H1 (cell line): ENCODE measurements around the gene PRRG2. TPM values are rescaled to one million over a fixed set of nuclear protein-coding genes. Genes with fewer than 3 reads are reported as not detected.

Source experiments
- CTCF ChIA-PET: fragments of 300-600 bp; sonication (Branson Sonifier 250); formaldehyde crosslinking; loops from one replicate; lab custom pipeline; 2021; ENCODE audit not compliant: partially characterized antibody; lab: Charles Lee
- POLR2A ChIA-PET: fragments of 300-600 bp; sonication (Branson Sonifier 250); formaldehyde crosslinking; loops from one replicate; lab custom pipeline; 2021; ENCODE audit warnings: inconsistent platforms; ENCODE audit not compliant: partially characterized antibody; lab: Charles Lee
- DNase-seq, 2 experiments: peaks; one replicate each; pipeline versions ENCODE4 v3.0.0 to v3.0.0-alpha.2; 2010 to 2022; ENCODE audit warnings: low spot score in 2 of 2, low read depth in 1 of 2, mixed read lengths in 1 of 2
- FAIRE-seq: peaks from 2 replicates; lab custom pipeline; 2011; peaks lifted over from hg19 to GRCh38; lab: Jason Lieb, UNC
- H2AFZ ChIP-seq: 2 replicates; pipeline ENCODE4 v1.8.1; 2012; ENCODE audit warnings: low read length, inconsistent platforms
- H2AK5ac ChIP-seq: 2 replicates; pipeline ENCODE4 v1.6.1; 2013; ENCODE audit warnings: low read depth, low read length
- H2BK120ac ChIP-seq: replicated peaks from 2 replicates; pipeline ENCODE3; 2013; ENCODE audit warnings: low read depth, low read length, inconsistent platforms
- H2BK12ac ChIP-seq: 2 replicates; pipeline ENCODE4 v1.6.1; 2013; ENCODE audit warnings: low read depth, low read length
- H2BK15ac ChIP-seq: 2 replicates; pipeline ENCODE4 v1.6.1; 2013; ENCODE audit warnings: low read length
- H2BK20ac ChIP-seq: 2 replicates; pipeline ENCODE4 v1.6.1; 2013; ENCODE audit warnings: low read length
- H2BK5ac ChIP-seq: 2 replicates; pipeline ENCODE4 v1.6.1; 2013; ENCODE audit warnings: low read depth, low read length
- H3K14ac ChIP-seq: 2 replicates; pipeline ENCODE4 v1.6.1; 2013; ENCODE audit warnings: inconsistent platforms; ENCODE audit not compliant: insufficient read length
- H3K18ac ChIP-seq: 2 replicates; pipeline ENCODE4 v1.6.1; 2013; ENCODE audit warnings: low read length; ENCODE audit errors: extremely low read depth
- H3K23ac ChIP-seq: 2 replicates; pipeline ENCODE4 v1.6.1; 2013; ENCODE audit warnings: inconsistent platforms; ENCODE audit not compliant: insufficient read length
- H3K23me2 ChIP-seq: 2 replicates; pipeline ENCODE4 v1.6.1; 2013; ENCODE audit warnings: low read depth, low read length
- H3K27ac ChIP-seq: 2 replicates; pipeline ENCODE4 v1.6.1; 2011; ENCODE audit warnings: low read depth, low read length, inconsistent platforms
- H3K27me3 ChIP-seq, 4 experiments: replicated peaks in 1 of 4; 1 replicate in 1 of 4; 2 replicates in 3 of 4; pipeline versions ENCODE4 v1.6.1 to v1.8.1; 2011 to 2013; ENCODE audit warnings: low read length in 3 of 4, mild to moderate bottlenecking in 3 of 4, inconsistent platforms in 2 of 4, mixed read lengths in 2 of 4, moderate library complexity in 1 of 4; ENCODE audit not compliant: control insufficient read depth in 3 of 4, insufficient read depth in 3 of 4; ENCODE audit errors: extremely low read depth in 1 of 4
- H3K36me3 ChIP-seq, 4 experiments: 2 replicates each; pipeline versions ENCODE4 v1.6.1 to v1.8.1; 2011 to 2013; ENCODE audit warnings: mild to moderate bottlenecking in 4 of 4, low read length in 3 of 4, moderate library complexity in 2 of 4, control low read depth in 1 of 4, inconsistent platforms in 1 of 4; ENCODE audit not compliant: insufficient read depth in 4 of 4, control insufficient read depth in 2 of 4
- H3K4ac ChIP-seq: replicated peaks from 2 replicates; pipeline ENCODE3; 2013; ENCODE audit warnings: low read length, low read depth, mixed read lengths, inconsistent platforms; ENCODE audit not compliant: insufficient read length
- H3K4me1 ChIP-seq, 4 experiments: replicated peaks in 1 of 4; 1 replicate in 1 of 4; 2 replicates in 3 of 4; pipeline versions ENCODE4 v1.6.1 to v1.8.1; 2011 to 2013; ENCODE audit warnings: low read length in 3 of 4, inconsistent platforms in 2 of 4, mixed read lengths in 1 of 4; ENCODE audit not compliant: insufficient read depth in 4 of 4, control insufficient read depth in 3 of 4
- H3K4me2 ChIP-seq, 2 experiments: 2 replicates each; pipeline versions ENCODE4 v1.6.1 to v1.8.1; 2011 to 2013; ENCODE audit warnings: low read depth in 2 of 2, low read length in 2 of 2, control low read depth in 1 of 2, inconsistent platforms in 1 of 2, mild to moderate bottlenecking in 1 of 2; ENCODE audit not compliant: insufficient read depth in 1 of 2
- H3K4me3 ChIP-seq, 4 experiments: fragments of 200-600, 300-600 bp in 1 of 4; sonication (generic), shearing (Covaris generic), sonication (Bioruptor Twin) in 1 of 4; 2 replicates each; pipeline versions ENCODE4 v1.5.1 to v1.8.1; 2011 to 2016; ENCODE audit warnings: low read length in 4 of 4, low read depth in 3 of 4, control low read depth in 2 of 4, inconsistent platforms in 2 of 4, mild to moderate bottlenecking in 2 of 4, mixed read lengths in 1 of 4, moderate library complexity in 1 of 4; ENCODE audit not compliant: insufficient read depth in 2 of 4; ENCODE audit errors: extremely low read depth in 1 of 4
- H3K56ac ChIP-seq: replicated peaks from 2 replicates; pipeline ENCODE3; 2013; ENCODE audit warnings: low read depth, mild to moderate bottlenecking, mixed read lengths, low read length, inconsistent platforms; ENCODE audit not compliant: insufficient read length
- H3K79me1 ChIP-seq: 2 replicates; pipeline ENCODE4 v1.6.1; 2013; ENCODE audit warnings: low read depth, low read length, control low read depth
- H3K79me2 ChIP-seq, 2 experiments: 2 replicates each; pipeline versions ENCODE4 v1.6.1 to v1.8.1; 2012 to 2013; ENCODE audit warnings: low read length in 2 of 2, mild to moderate bottlenecking in 2 of 2, inconsistent platforms in 1 of 2; ENCODE audit not compliant: insufficient read depth in 2 of 2, control insufficient read depth in 1 of 2
- H3K9ac ChIP-seq, 4 experiments: replicated peaks in 1 of 4; 1 replicate in 1 of 4; 2 replicates in 3 of 4; pipeline versions ENCODE4 v1.6.1 to v1.8.1; 2011 to 2013; ENCODE audit warnings: low read depth in 3 of 4, low read length in 3 of 4, control low read depth in 2 of 4, mild to moderate bottlenecking in 2 of 4, moderate library complexity in 2 of 4, inconsistent platforms in 1 of 4; ENCODE audit errors: extremely low read depth in 1 of 4
- H3K9me3 ChIP-seq, 2 experiments: 2 replicates each; pipeline versions ENCODE4 v1.6.1 to v1.8.1; 2012 to 2013; ENCODE audit warnings: mild to moderate bottlenecking in 2 of 2, moderate library complexity in 2 of 2, control low read depth in 1 of 2, inconsistent platforms in 1 of 2, low read depth in 1 of 2, low read length in 1 of 2, mixed read lengths in 1 of 2; ENCODE audit not compliant: insufficient read depth in 2 of 2
- H4K20me1 ChIP-seq, 2 experiments: replicated peaks in 1 of 2; 2 replicates each; pipeline versions ENCODE3 to v1.8.1; 2011 to 2013; ENCODE audit warnings: inconsistent platforms in 2 of 2, low read length in 2 of 2, mild to moderate bottlenecking in 1 of 2; ENCODE audit not compliant: insufficient read depth in 2 of 2, control insufficient read depth in 1 of 2
- H4K5ac ChIP-seq: 2 replicates; pipeline ENCODE4 v1.6.1; 2013; ENCODE audit warnings: low read length, low read depth, mixed read lengths, inconsistent platforms; ENCODE audit not compliant: insufficient read length
- H4K8ac ChIP-seq: 2 replicates; pipeline ENCODE4 v1.8.0; 2013; ENCODE audit warnings: mild to moderate bottlenecking, moderate library complexity, low read length, inconsistent platforms; ENCODE audit not compliant: insufficient read depth; ENCODE audit errors: extremely low read depth
- H4K91ac ChIP-seq: replicated peaks from 2 replicates; pipeline ENCODE3; 2013; ENCODE audit warnings: low read length, mixed read lengths, inconsistent platforms; ENCODE audit not compliant: insufficient read length
- CTBP2 ChIP-seq: IDR thresholded peaks from 2 replicates; pipeline ENCODE4 v1.7.0; 2011; ENCODE audit warnings: borderline replicate concordance, mild to moderate bottlenecking, moderate library complexity, mixed read lengths, low read length; ENCODE audit not compliant: insufficient read depth, insufficient read length
- EZH2 ChIP-seq: fragments of 200-600 bp; sonication (generic); IDR thresholded peaks from 2 replicates; pipeline ENCODE4 v1.7.1; 2012; ENCODE audit warnings: low read depth, mild to moderate bottlenecking, moderate library complexity, low read length, inconsistent platforms; ENCODE audit not compliant: severe bottlenecking
- POU5F1 ChIP-seq: IDR thresholded peaks from 2 replicates; pipeline ENCODE4 v1.6.1; 2011; ENCODE audit warnings: low read depth, mild to moderate bottlenecking, low read length, moderate library complexity
- RBBP5 ChIP-seq: IDR thresholded peaks from 2 replicates; pipeline ENCODE4 v1.7.1; 2012; ENCODE audit warnings: low read depth, mild to moderate bottlenecking, inconsistent platforms, low read length, moderate library complexity, borderline replicate concordance
- SIRT6 ChIP-seq: IDR thresholded peaks from one replicate; pipeline ENCODE4 v1.7.1; 2012; ENCODE audit warnings: low read length, inconsistent platforms
- WGBS, 2 experiments: shearing (Covaris generic) in 1 of 2; methylation state at CpG; one replicate each; pipeline versions ENCODE4 v1.1.6 to v1.1.7; 2013 to 2015; ENCODE audit warnings: low lambda C conversion rate in 2 of 2, mixed read lengths in 2 of 2, inconsistent platforms in 1 of 2, low coverage in 1 of 2, missing lambda C conversion rate in 1 of 2; ENCODE audit not compliant: insufficient replicate concordance in 2 of 2, insufficient coverage in 1 of 2, insufficient read length in 1 of 2; ENCODE audit errors: extremely low coverage in 1 of 2, missing lambda C conversion rate in 1 of 2; 5-methylcytosine and 5-hydroxymethylcytosine counted together
- polyA plus RNA-seq, 7 experiments: library from polyadenylated mRNA; depleted of rRNA in 3 of 7; stranded (reverse) in 5 of 7; unstranded in 2 of 7; fragments of >200 nt in 5 of 7; fragments of 200-250 nt in 2 of 7; gene quantifications; 1 replicate in 5 of 7; 2 replicates in 1 of 7; 4 replicates in 1 of 7; pipeline versions ENCODE4 v1.2.1 to v1.2.3, GENCODE V29; 2011 to 2013; ENCODE audit warnings: missing spikeins in 2 of 7, mixed read lengths in 2 of 7
- total RNA-seq: library from RNA; stranded (reverse); fragmentation: NEBNext Ultra II Directional; extraction: Animal tissue kit (Norgen Biotek cat#: 25700); gene quantifications from 2 replicates; pipeline ENCODE4 v1.2.1, GENCODE V29; 2021
- TF ChIP-seq, protein P1 (sequence below): IDR thresholded peaks from 2 replicates; pipeline ENCODE4 v1.6.1; 2012; ENCODE audit warnings: inconsistent platforms
- TF ChIP-seq, protein P2 (sequence below): IDR thresholded peaks from 2 replicates; pipeline ENCODE4 v1.6.1; 2011; ENCODE audit warnings: low read depth, mild to moderate bottlenecking, low read length; ENCODE audit not compliant: insufficient read depth

PRRG2 gene
- total and polyA plus RNA-seq, 2 of the 8 experiments (the other 6 are each of a cell fraction or from before 2014, with no cell fraction given), result 4.1 to 5.6 TPM

DNA sequence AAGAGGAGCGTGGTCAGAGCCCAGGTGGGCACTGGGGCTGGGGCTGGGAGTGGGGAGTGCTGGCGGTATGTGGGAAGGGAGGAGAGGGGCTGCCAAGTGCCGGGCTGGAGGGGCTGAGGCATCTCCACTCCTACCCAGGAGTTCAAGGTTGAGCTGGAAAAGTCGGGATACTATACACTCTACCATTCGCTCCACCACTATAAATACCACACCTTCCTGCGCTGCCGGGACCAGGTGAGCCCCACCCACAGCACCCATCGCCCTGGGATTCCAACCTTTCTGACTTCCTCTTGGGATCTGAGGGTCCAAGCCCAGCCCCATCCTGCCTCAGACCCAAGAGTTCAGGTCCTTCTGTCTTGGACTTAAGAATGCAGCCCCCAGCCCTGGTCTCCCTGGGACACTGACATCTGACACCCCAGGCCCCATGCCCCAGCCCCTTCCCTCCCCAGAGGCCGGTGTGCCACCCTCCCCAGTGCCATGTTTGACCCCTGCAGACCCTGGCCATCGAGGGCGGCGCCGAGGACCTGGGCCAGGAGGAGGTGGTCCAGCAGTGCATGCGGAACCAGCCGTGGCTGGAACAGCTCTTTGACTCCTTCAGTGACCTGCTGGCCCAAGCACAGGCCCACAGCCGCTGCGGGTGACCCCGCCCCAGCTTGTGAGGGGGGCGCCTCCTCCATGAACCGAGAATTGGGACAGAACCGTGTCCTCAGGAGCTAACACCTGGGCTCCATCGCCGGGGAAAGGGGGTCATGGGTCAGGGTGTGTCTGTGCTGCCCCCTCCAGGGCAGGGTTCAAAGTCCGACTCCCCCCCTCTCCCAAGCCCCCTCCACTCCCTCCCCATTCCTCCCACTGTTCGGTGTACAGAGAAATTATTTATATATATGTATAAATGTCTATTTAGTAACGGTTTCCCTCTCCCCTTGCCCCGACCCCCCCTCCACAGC is 44.1 kb downstream of the PRRG2 start:
- TF ChIP-seq SIRT6 (no peak), POU5F1 (no peak), EZH2 (no peak), CTBP2 (no peak), RBBP5 (no peak)
- TF ChIP-seq, protein P1, sequence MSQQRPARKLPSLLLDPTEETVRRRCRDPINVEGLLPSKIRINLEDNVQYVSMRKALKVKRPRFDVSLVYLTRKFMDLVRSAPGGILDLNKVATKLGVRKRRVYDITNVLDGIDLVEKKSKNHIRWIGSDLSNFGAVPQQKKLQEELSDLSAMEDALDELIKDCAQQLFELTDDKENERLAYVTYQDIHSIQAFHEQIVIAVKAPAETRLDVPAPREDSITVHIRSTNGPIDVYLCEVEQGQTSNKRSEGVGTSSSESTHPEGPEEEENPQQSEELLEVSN, result no peak
- TF ChIP-seq, protein P2, sequence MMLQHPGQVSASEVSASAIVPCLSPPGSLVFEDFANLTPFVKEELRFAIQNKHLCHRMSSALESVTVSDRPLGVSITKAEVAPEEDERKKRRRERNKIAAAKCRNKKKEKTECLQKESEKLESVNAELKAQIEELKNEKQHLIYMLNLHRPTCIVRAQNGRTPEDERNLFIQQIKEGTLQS, result no peak
- H3K23ac ChIP-seq, result no peak overlapping the region
- no peak overlapping the region for H3K4me3 ChIP-seq
- peaks cover 5 to 38% (median 16%) of the 10 kb centered on the region in 4 experiments; a peak in 7 of 8 replicates for H3K36me3 ChIP-seq
- 95% methylated on average over 17 of the region's 27 CpGs; no CpG with 5 or more reads in 1 of the 2 experiments for WGBS, 2 experiments
- H2AK5ac ChIP-seq, result no peak overlapping the region
- no peak overlapping the region for H2BK5ac ChIP-seq
- no peak overlapping the region for H3K4ac ChIP-seq
- H2BK12ac ChIP-seq, result no peak overlapping the region
- H3K4me2 ChIP-seq, result no peak overlapping the region
- peak overlapping the region; percentile 57; the same call in 1 of the 2 replicates for H4K8ac ChIP-seq
- CTCF ChIA-PET, result interaction anchor here (0.6 to 1.5 kb wide), 3 partner anchors 36 to 55 kb away, joined by 3 read pairs; no protein-coding TSS in a partner anchor
- no peak overlapping the region for H2BK20ac ChIP-seq
- H2BK120ac ChIP-seq, result no peak overlapping the region
- no peaks in the 10 kb centered on the region for H3K9me3 ChIP-seq
- H3K27me3 ChIP-seq, result no peaks in the 10 kb centered on the region
- H3K27ac ChIP-seq, result no peak overlapping the region
- H3K4me1 ChIP-seq, result no peaks in the 10 kb centered on the region
- H3K14ac ChIP-seq, result no peak overlapping the region
- POLR2A ChIA-PET, result interaction anchor here (0.7 to 50.7 kb wide), 7 partner anchors 10 to 51 kb away, joined by 3 to 840 read pairs (median 4); partner anchors contain the start of genes PRMT1, PRR12 and RRAS
- H3K18ac ChIP-seq, result no peak overlapping the region
- no peak overlapping the region for H3K56ac ChIP-seq
- no peaks in the 10 kb centered on the region for H3K23me2 ChIP-seq
- no peak overlapping the region for H2BK15ac ChIP-seq
- FAIRE-seq, result no peak
- H2AFZ ChIP-seq, result no peak overlapping the region
- no peak overlapping the region for H3K9ac ChIP-seq
- H3K79me2 ChIP-seq, result no peaks in the 10 kb centered on the region
- H3K79me1 ChIP-seq, result no peaks in the 10 kb centered on the region; the same call in 1 of the 2 replicates
- no peak overlapping the region for H4K5ac ChIP-seq
- H4K91ac ChIP-seq, result no peak overlapping the region
- peaks cover 3 to 12% of the 10 kb centered on the region in 2 experiments for H4K20me1 ChIP-seq
- DNase-seq, result no peak
